Trophoblast cell (in vitro differentiated cells and primary cell): Measurements from ENCODE around the gene ZNF316.

ENCODE experiments used
- DNase-seq, 2 donors: peaks; one replicate each; pipeline ENCODE4 v3.0.0-alpha.2; 2016
- H2AFZ ChIP-seq: 2 replicates; pipeline ENCODE4 v1.6.1; 2013; ENCODE audit warnings: low read length, moderate library complexity, mild to moderate bottlenecking; ENCODE audit not compliant: insufficient read depth, poor library complexity
- H2AK5ac ChIP-seq: 2 replicates; pipeline ENCODE4 v1.6.1; 2013; ENCODE audit warnings: mild to moderate bottlenecking, low read length
- H2BK120ac ChIP-seq: 2 replicates; pipeline ENCODE4 v1.6.1; 2013; ENCODE audit warnings: low read length, mild to moderate bottlenecking, moderate library complexity; ENCODE audit not compliant: insufficient read depth, poor library complexity
- H2BK12ac ChIP-seq: 2 replicates; pipeline ENCODE4 v1.6.1; 2013; ENCODE audit warnings: mild to moderate bottlenecking, low read length, moderate library complexity
- H2BK5ac ChIP-seq: 2 replicates; pipeline ENCODE4 v1.6.1; 2013; ENCODE audit warnings: low read length, low read depth, moderate library complexity, mild to moderate bottlenecking; ENCODE audit not compliant: poor library complexity
- H3K14ac ChIP-seq: 2 replicates; pipeline ENCODE4 v1.6.1; 2013; ENCODE audit warnings: mild to moderate bottlenecking, low read length
- H3K18ac ChIP-seq: 2 replicates; pipeline ENCODE4 v1.6.1; 2013; ENCODE audit warnings: mild to moderate bottlenecking, low read length
- H3K23ac ChIP-seq: 2 replicates; pipeline ENCODE4 v1.6.1; 2013; ENCODE audit warnings: low read length
- H3K27ac ChIP-seq: 2 replicates; pipeline ENCODE4 v1.5.1; 2013; ENCODE audit warnings: low read depth, mild to moderate bottlenecking, inconsistent platforms, low read length, moderate library complexity
- H3K27me3 ChIP-seq: 2 replicates; pipeline ENCODE4 v1.6.1; 2013; ENCODE audit warnings: inconsistent platforms, mild to moderate bottlenecking, low read length, moderate library complexity; ENCODE audit not compliant: insufficient read depth
- H3K36me3 ChIP-seq, 2 experiments: 1 replicate in 1 of 2; 2 replicates in 1 of 2; pipeline ENCODE4 v1.6.1; 2013; ENCODE audit warnings: low read length in 2 of 2, mild to moderate bottlenecking in 2 of 2, moderate library complexity in 1 of 2; ENCODE audit not compliant: insufficient read depth in 2 of 2, control insufficient read depth in 1 of 2
- H3K4ac ChIP-seq: 2 replicates; pipeline ENCODE4 v1.6.1; 2013; ENCODE audit warnings: low read depth, mild to moderate bottlenecking, low read length, moderate library complexity
- H3K4me1 ChIP-seq, 2 experiments: 1 replicate in 1 of 2; 2 replicates in 1 of 2; pipeline ENCODE4 v1.6.1; 2013; ENCODE audit warnings: low read length in 2 of 2, mild to moderate bottlenecking in 2 of 2, moderate library complexity in 1 of 2; ENCODE audit not compliant: insufficient read depth in 2 of 2, control insufficient read depth in 1 of 2
- H3K4me2 ChIP-seq: 2 replicates; pipeline ENCODE4 v1.6.1; 2013; ENCODE audit warnings: inconsistent platforms, mild to moderate bottlenecking, low read length, moderate library complexity
- H3K4me3 ChIP-seq: 2 replicates; pipeline ENCODE4 v1.5.1; 2013; ENCODE audit warnings: mild to moderate bottlenecking, low read depth, low read length, inconsistent platforms
- H3K79me1 ChIP-seq: one replicate; pipeline ENCODE4 v1.6.1; 2013; ENCODE audit warnings: low read length
- H3K79me2 ChIP-seq: 2 replicates; pipeline ENCODE4 v1.6.1; 2013; ENCODE audit warnings: low read length, mild to moderate bottlenecking; ENCODE audit not compliant: control insufficient read depth, insufficient read depth, poor library complexity
- H3K9ac ChIP-seq: 2 replicates; pipeline ENCODE4 v1.6.1; 2013; ENCODE audit warnings: mild to moderate bottlenecking, low read length
- H3K9me3 ChIP-seq: 2 replicates; pipeline ENCODE4 v1.6.1; 2013; ENCODE audit warnings: low read depth, mild to moderate bottlenecking, control low read depth, inconsistent platforms, low read length; ENCODE audit not compliant: insufficient read depth
- H4K12ac ChIP-seq: 2 replicates; pipeline ENCODE4 v1.6.1; 2013; ENCODE audit warnings: low read depth, mild to moderate bottlenecking, low read length, moderate library complexity
- H4K8ac ChIP-seq: 2 replicates; pipeline ENCODE4 v1.6.1; 2013; ENCODE audit warnings: low read depth, mild to moderate bottlenecking, low read length, moderate library complexity
- H4K91ac ChIP-seq: one replicate; pipeline ENCODE4 v1.6.1; 2013; ENCODE audit warnings: low read depth, mild to moderate bottlenecking, low read length, moderate library complexity
- WGBS: extraction: QIAGEN DNeasy Blood & Tissue Kit; methylation state at CpG from one replicate; pipeline ENCODE4 v1.1.7; 2013; ENCODE audit warnings: missing lambda C conversion rate; ENCODE audit not compliant: insufficient read length, insufficient coverage; ENCODE audit errors: extremely low coverage; 5-methylcytosine and 5-hydroxymethylcytosine counted together

Gene ZNF316

GRCh38 chr7:6648815-6649104, 11.6 kb downstream of the ZNF316 start:
- H3K23ac ChIP-seq: no peak overlapping the region
- no peak overlapping the region for H2BK5ac ChIP-seq
- no peak overlapping the region for H2AK5ac ChIP-seq
- no peak overlapping the region for H3K18ac ChIP-seq
- no peaks in the 10 kb centered on the region for H3K27me3 ChIP-seq
- H2BK120ac ChIP-seq: no peak overlapping the region
- no peak overlapping the region for H3K4ac ChIP-seq
- H3K4me2 ChIP-seq: no peak overlapping the region
- DNase-seq: no peak
- H3K27ac ChIP-seq: no peak overlapping the region
- peaks cover 86 to 88% of the 10 kb centered on the region in 2 experiments for H3K36me3 ChIP-seq
- peaks cover 16% of the 10 kb centered on the region for H3K9me3 ChIP-seq
- H4K8ac ChIP-seq: no peak overlapping the region
- H3K79me1 ChIP-seq: no peaks in the 10 kb centered on the region
- H2BK12ac ChIP-seq: no peak overlapping the region
- no peaks in the 10 kb centered on the region for H3K4me1 ChIP-seq
- H4K91ac ChIP-seq: no peak overlapping the region
- H3K14ac ChIP-seq: no peak overlapping the region
- no peak overlapping the region for H3K9ac ChIP-seq
- H2AFZ ChIP-seq: no peak overlapping the region
- WGBS: no CpG with 5 or more reads among the region's 5 CpGs
- H3K4me3 ChIP-seq: no peak overlapping the region
- H4K12ac ChIP-seq: no peak overlapping the region
- H3K79me2 ChIP-seq: no peaks in the 10 kb centered on the region

- no peaks in the 10 kb centered on the region for H3K79me1 ChIP-seq
- no peak overlapping the region for H2BK5ac ChIP-seq
- H3K36me3 ChIP-seq: peaks cover 86 to 88% of the 10 kb centered on the region in 2 experiments
- H2BK12ac ChIP-seq: no peak overlapping the region
- no peak overlapping the region for H2AFZ ChIP-seq
- no peak overlapping the region for H3K9ac ChIP-seq
- H3K27me3 ChIP-seq: no peaks in the 10 kb centered on the region
- no peak overlapping the region for H3K4me2 ChIP-seq
- peaks cover 17% of the 10 kb centered on the region for H3K9me3 ChIP-seq
- no peaks in the 10 kb centered on the region for H3K4me1 ChIP-seq
- no peak overlapping the region for H4K8ac ChIP-seq
- no peak overlapping the region for H3K4ac ChIP-seq
- H3K23ac ChIP-seq: no peak overlapping the region
- H2BK120ac ChIP-seq: no peak overlapping the region
- no peak overlapping the region for H3K27ac ChIP-seq
- H3K18ac ChIP-seq: no peak overlapping the region
- no peak overlapping the region for H3K14ac ChIP-seq
- WGBS: no CpG with 5 or more reads among the region's 13 CpGs
- H4K12ac ChIP-seq: no peak overlapping the region
- no peaks in the 10 kb centered on the region for H3K79me2 ChIP-seq
- DNase-seq: no peak
- no peak overlapping the region for H4K91ac ChIP-seq
- no peak overlapping the region for H2AK5ac ChIP-seq
- no peak overlapping the region for H3K4me3 ChIP-seq
Measured at GRCh38 chr7:6649241-6649961, 12.3 kb downstream of the ZNF316 start.

- no peak overlapping the region for H3K18ac ChIP-seq
- no peak overlapping the region for H4K12ac ChIP-seq
- no peak overlapping the region for H2AK5ac ChIP-seq
- no peak overlapping the region for H2BK12ac ChIP-seq
- H3K4ac ChIP-seq: no peak overlapping the region
- WGBS: no CpG with 5 or more reads among the region's 10 CpGs
- DNase-seq: no peak
- no peak overlapping the region for H3K27ac ChIP-seq
- H3K9ac ChIP-seq: no peak overlapping the region
- no peak overlapping the region for H4K91ac ChIP-seq
- H3K4me2 ChIP-seq: no peak overlapping the region
- no peaks in the 10 kb centered on the region for H3K79me1 ChIP-seq
- peaks cover 18% of the 10 kb centered on the region for H3K9me3 ChIP-seq
- H3K79me2 ChIP-seq: no peaks in the 10 kb centered on the region
- no peak overlapping the region for H3K4me3 ChIP-seq
- H3K4me1 ChIP-seq: no peaks in the 10 kb centered on the region
- no peak overlapping the region for H2AFZ ChIP-seq
- H3K23ac ChIP-seq: no peak overlapping the region
- no peaks in the 10 kb centered on the region for H3K27me3 ChIP-seq
- no peak overlapping the region for H3K14ac ChIP-seq
- no peak overlapping the region for H2BK5ac ChIP-seq
- no peak overlapping the region for H2BK120ac ChIP-seq
- H3K36me3 ChIP-seq: peaks cover 85 to 88% of the 10 kb centered on the region in 2 experiments
- no peak overlapping the region for H4K8ac ChIP-seq
Measured at GRCh38 chr7:6650086-6650485, 13.0 kb downstream of the ZNF316 start.

- Histone ChIP-seq H3K4ac (no peak overlapping the region), H4K12ac (no peak overlapping the region), H3K9ac (no peak overlapping the region), H3K36me3 (peaks cover 89 to 91% of the 10 kb centered on the region in 2 experiments), H3K4me2 (no peak overlapping the region), H3K14ac (no peak overlapping the region), H4K8ac (no peak overlapping the region), H2BK5ac (no peak overlapping the region), H3K79me1 (no peaks in the 10 kb centered on the region), H3K4me1 (no peaks in the 10 kb centered on the region), H4K91ac (no peak overlapping the region), H3K27me3 (no peaks in the 10 kb centered on the region), H3K4me3 (no peak overlapping the region), H2BK12ac (no peak overlapping the region), H3K27ac (no peak overlapping the region), H3K79me2 (no peaks in the 10 kb centered on the region), H3K9me3 (peaks cover 19% of the 10 kb centered on the region), H2AFZ (no peak overlapping the region), H3K23ac (no peak overlapping the region), H2AK5ac (no peak overlapping the region), H2BK120ac (no peak overlapping the region), H3K18ac (no peak overlapping the region)
- no CpG with 5 or more reads among the region's 12 CpGs for WGBS
- DNase-seq: no peak
Measured at GRCh38 chr7:6650521-6651011, 13.4 kb downstream of the ZNF316 start.
